CD4-positive, alpha-beta T cell (primary cell): Measurements from ENCODE around the gene ATP10A. TPM values are rescaled to one million over a fixed set of nuclear protein-coding genes. Genes with fewer than 3 reads are reported as not detected.
"Not testable (repeated sequence)": the region's sequence is repeated elsewhere in the genome, so short reads cannot be mapped to it uniquely, and the experiment has no call there.

Source experiments
- ATAC-seq: fragments of 200-7000 bp; cut with Tn5 transposase; one replicate; pipeline ENCODE4 v1.10.0; 2022; ENCODE audit warnings: mild to moderate bottlenecking; ENCODE audit not compliant: poor library complexity
- CTCF ChIA-PET: fragments of 350-600 bp; sonication (Branson Sonifier 250); formaldehyde crosslinking; loops from one replicate; lab custom pipeline; 2021; ENCODE audit warnings: antibody characterized with exemption, inconsistent platforms; lab: Charles Lee
- POLR2A ChIA-PET: fragments of 350-600 bp; sonication (Branson Sonifier 250); formaldehyde crosslinking; loops from one replicate; lab custom pipeline; 2021; ENCODE audit warnings: antibody characterized with exemption, inconsistent platforms; lab: Charles Lee
- DNase-seq, 14 experiments: peaks; one replicate each; pipeline ENCODE4 v3.0.0-alpha.2; 2013 to 2020; ENCODE audit warnings: mixed read lengths in 2 of 14
- H3K27ac ChIP-seq, 2 donors: one replicate each; pipeline versions ENCODE4 v1.5.1 to v1.7.0; 2013; ENCODE audit warnings: low read length in 2 of 2, low read depth in 1 of 2, mild to moderate bottlenecking in 1 of 2
- H3K27me3 ChIP-seq, 2 experiments: 1 replicate in 1 of 2; 2 replicates in 1 of 2; pipeline versions ENCODE4 v1.6.1 to v1.7.0; 2013; ENCODE audit warnings: low read length in 2 of 2, control low read depth in 1 of 2, mild to moderate bottlenecking in 1 of 2, moderate library complexity in 1 of 2; ENCODE audit not compliant: insufficient read depth in 2 of 2, control insufficient read depth in 1 of 2
- H3K36me3 ChIP-seq: one replicate; pipeline ENCODE4 v1.6.1; 2013; ENCODE audit warnings: low read length, control low read depth; ENCODE audit not compliant: insufficient read depth
- H3K4me1 ChIP-seq: one replicate; pipeline ENCODE4 v1.6.1; 2013; ENCODE audit warnings: low read length, control low read depth; ENCODE audit not compliant: insufficient read depth
- H3K4me3 ChIP-seq: one replicate; pipeline ENCODE4 v1.5.1; 2013; ENCODE audit warnings: mild to moderate bottlenecking, low read length, moderate library complexity
- H3K9me3 ChIP-seq, 2 experiments: 1 replicate in 1 of 2; 2 replicates in 1 of 2; pipeline versions ENCODE4 v1.6.1 to v1.7.0; 2013; ENCODE audit warnings: low read length in 2 of 2, mild to moderate bottlenecking in 2 of 2, control low read depth in 1 of 2, moderate library complexity in 1 of 2; ENCODE audit not compliant: control insufficient read depth in 1 of 2, insufficient read depth in 1 of 2
- H3K27ac Mint-ChIP-seq: one replicate; pipeline ENCODE4 v1.8.0; 2020; ENCODE audit warnings: mixed read lengths
- H3K27me3 Mint-ChIP-seq: one replicate; pipeline ENCODE4 v1.8.0; 2021; ENCODE audit warnings: mixed read lengths
- H3K36me3 Mint-ChIP-seq: one replicate; pipeline ENCODE4 v1.8.0; 2021; ENCODE audit warnings: low read depth, mixed read lengths
- H3K4me1 Mint-ChIP-seq: one replicate; pipeline ENCODE4 v1.8.0; 2021; ENCODE audit warnings: low read depth, mixed read lengths
- H3K4me3 Mint-ChIP-seq: one replicate; pipeline ENCODE4 v1.8.0; 2020; ENCODE audit warnings: mild to moderate bottlenecking, mixed read lengths
- H3K9me3 Mint-ChIP-seq: one replicate; pipeline ENCODE4 v1.8.0; 2020; ENCODE audit warnings: mixed read lengths
- CTCF ChIP-seq: fragments of 200-600 bp; IDR thresholded peaks from one replicate; pipeline ENCODE4 v1.8.0; 2022; ENCODE audit warnings: antibody characterized with exemption, mild to moderate bottlenecking
- intact Hi-C, 2 experiments: fragments of 100-400 bp; cut with DNase I in 1 of 2; cut with micrococcal nuclease in 1 of 2; formaldehyde crosslinking; loops; one replicate each; pipeline versions ENCODE4 v1.15.1 to v1.9.0; 2023 to 2025; cut with DNase I, micrococcal nuclease
- total RNA-seq, 174 experiments: library from RNA in 2 of 174; stranded (reverse) in 2 of 174; gene quantifications; one replicate each; pipeline ENCODE4 v1.2.3 and lab custom pipeline; 2021 to 2026

Gene ATP10A
- total RNA-seq, 2 experiments from 2014 or later = 30.0 to 30.4 TPM

- H3K4me1 ChIP-seq = peaks cover 61% of the 10 kb centered on the region
- DNase-seq (peak in 2 of 14 experiments; percentile 33 to 39), ATAC-seq (no peak)
- no peaks in the 10 kb centered on the region for H3K27me3 ChIP-seq
- H3K4me3 Mint-ChIP-seq = peak overlapping the region; percentile 96
- peaks cover 14% of the 10 kb centered on the region for H3K36me3 ChIP-seq
- peaks cover 68% of the 10 kb centered on the region for H3K36me3 Mint-ChIP-seq
- intact Hi-C loops = loop anchor here (5.0 to 10.0 kb wide), 2 partner anchors 76 to 223 kb away; no protein-coding TSS in a partner anchor
- ChIA-PET CTCF (interaction anchor here (1.2 to 3.2 kb wide), 2 partner anchors 10 to 75 kb away, joined by 4 to 8 read pairs; no protein-coding TSS in a partner anchor), POLR2A (interaction anchor here (0.8 to 5.9 kb wide), 4 partner anchors 11 to 74 kb away, joined by 3 to 127 read pairs (median 25); no protein-coding TSS in a partner anchor)
- H3K27ac ChIP-seq = peak overlapping the region; percentile 80 to 86
- H3K9me3 Mint-ChIP-seq = no peaks in the 10 kb centered on the region
- H3K4me3 ChIP-seq = peak overlapping the region; percentile 89
- peaks cover 81% of the 10 kb centered on the region for H3K4me1 Mint-ChIP-seq
- no peaks in the 10 kb centered on the region for H3K9me3 ChIP-seq
- no peak for TF ChIP-seq CTCF
- peak overlapping the region; percentile 93 for H3K27ac Mint-ChIP-seq
- H3K27me3 Mint-ChIP-seq = no peaks in the 10 kb centered on the region
Observed at GRCh38 chr15:25858952-25859760, 4.0 kb downstream of the ATP10A start.

- H3K27me3 Mint-ChIP-seq, H3K4me3 ChIP-seq, DNase-seq, ATAC-seq, H3K9me3 ChIP-seq, H3K9me3 Mint-ChIP-seq, H3K27ac ChIP-seq, CTCF ChIA-PET, H3K27me3 ChIP-seq: not testable (repeated sequence)
- POLR2A ChIA-PET = interaction anchor here (0.7 to 1.4 kb wide), 2 partner anchors 32 to 43 kb away, joined by 3 to 4 read pairs; no protein-coding TSS in a partner anchor
- peaks cover 56% of the 10 kb centered on the region for H3K36me3 Mint-ChIP-seq
- H3K27ac Mint-ChIP-seq = peak overlapping the region; percentile 93
- Histone ChIP-seq H3K36me3 (peaks cover 14% of the 10 kb centered on the region), H3K4me1 (peaks cover 65% of the 10 kb centered on the region)
- H3K4me1 Mint-ChIP-seq = peaks cover 99% of the 10 kb centered on the region
- H3K4me3 Mint-ChIP-seq = peak overlapping the region; percentile 14
- intact Hi-C loops = loop anchor here (5.0 to 10.0 kb wide), 2 partner anchors 79 to 226 kb away; no protein-coding TSS in a partner anchor
Observed at GRCh38 chr15:25856059-25856458, 7.1 kb downstream of the ATP10A start.

GRCh38 chr15:25852661-25853524 lies 10.2 kb downstream of the ATP10A start:
- no peak for TF ChIP-seq CTCF
- Histone ChIP-seq H3K27ac (peak overlapping the region in 1 of 2 donors; percentile 46), H3K27me3 (no peaks in the 10 kb centered on the region), H3K4me1 (peaks cover 65% of the 10 kb centered on the region), H3K36me3 (peaks cover 9% of the 10 kb centered on the region), H3K4me3 (no peak overlapping the region), H3K9me3 (no peaks in the 10 kb centered on the region)
- peak overlapping the region; percentile 93 for H3K27ac Mint-ChIP-seq
- H3K27me3 Mint-ChIP-seq = no peaks in the 10 kb centered on the region
- H3K9me3 Mint-ChIP-seq = no peaks in the 10 kb centered on the region
- DNase-seq = peak in 2 of 14 experiments; percentile 29 to 39
- POLR2A ChIA-PET = interaction anchor here (0.7 to 2.0 kb wide), 2 partner anchors 9 to 70 kb away, joined by 3 to 19 read pairs; partner anchors contain the start of gene ATP10A
- peaks cover 96% of the 10 kb centered on the region for H3K4me1 Mint-ChIP-seq
- H3K36me3 Mint-ChIP-seq = peaks cover 44% of the 10 kb centered on the region
- ATAC-seq = peak; percentile 17
- peak overlapping the region; percentile 80 for H3K4me3 Mint-ChIP-seq
- intact Hi-C loops = loop anchor here in 1 of 2 experiments (10.0 kb wide), 1 partner anchor 82 kb away; no protein-coding TSS in a partner anchor
- CTCF ChIA-PET = interaction anchor here (1.1 kb wide), 1 partner anchor 10 kb away, joined by 3 read pairs; the partner anchor contains the start of gene ATP10A
